Activated CD4-positive, alpha-beta T cell treated with anti-CD3 and anti-CD28 coated beads, Interleukin-10, Interleukin-2, amounts not matched to agents 100 ng/mL and 50 ng/mL, durations not matched to agents 16 hours and 8 hours (primary cell): Measurements from ENCODE around the gene TINAGL1.

Experiments used
- DNase-seq: peaks from one replicate; pipeline ENCODE4 v3.0.0-alpha.2; 2020

The TINAGL1 gene

GRCh38 chr1:31628931-31629556 is 52.7 kb downstream of the TINAGL1 start:
- no peak for DNase-seq

GRCh38 chr1:31632649-31633048 is 56.3 kb downstream of the TINAGL1 start:
- no peak for DNase-seq

- peak; percentile 40 for DNase-seq
These were observed 56.8 kb downstream of the TINAGL1 start for GRCh38 chr1:31633117-31633516.
